ENCODE measurements around the gene GALNT18.

GRCh38 chr11:11661326-11662040 lies 39.7 kb upstream of the GALNT18 start:
- TF ChIP-seq POLR2A (IDR thresholded peaks at IDR 0.05) (no peak), POLR2AphosphoS5 (IDR thresholded peaks at IDR 0.05; ENCODE audit: insufficient read depth in 1 of 2, low read depth in 1 of 2) (no peak)
- TF ChIP-seq, protein P1, sequence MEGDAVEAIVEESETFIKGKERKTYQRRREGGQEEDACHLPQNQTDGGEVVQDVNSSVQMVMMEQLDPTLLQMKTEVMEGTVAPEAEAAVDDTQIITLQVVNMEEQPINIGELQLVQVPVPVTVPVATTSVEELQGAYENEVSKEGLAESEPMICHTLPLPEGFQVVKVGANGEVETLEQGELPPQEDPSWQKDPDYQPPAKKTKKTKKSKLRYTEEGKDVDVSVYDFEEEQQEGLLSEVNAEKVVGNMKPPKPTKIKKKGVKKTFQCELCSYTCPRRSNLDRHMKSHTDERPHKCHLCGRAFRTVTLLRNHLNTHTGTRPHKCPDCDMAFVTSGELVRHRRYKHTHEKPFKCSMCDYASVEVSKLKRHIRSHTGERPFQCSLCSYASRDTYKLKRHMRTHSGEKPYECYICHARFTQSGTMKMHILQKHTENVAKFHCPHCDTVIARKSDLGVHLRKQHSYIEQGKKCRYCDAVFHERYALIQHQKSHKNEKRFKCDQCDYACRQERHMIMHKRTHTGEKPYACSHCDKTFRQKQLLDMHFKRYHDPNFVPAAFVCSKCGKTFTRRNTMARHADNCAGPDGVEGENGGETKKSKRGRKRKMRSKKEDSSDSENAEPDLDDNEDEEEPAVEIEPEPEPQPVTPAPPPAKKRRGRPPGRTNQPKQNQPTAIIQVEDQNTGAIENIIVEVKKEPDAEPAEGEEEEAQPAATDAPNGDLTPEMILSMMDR (IDR thresholded peaks at IDR 0.05) = no peak
